ENCODE data around the gene YARS2.

Gene YARS2

DNA sequence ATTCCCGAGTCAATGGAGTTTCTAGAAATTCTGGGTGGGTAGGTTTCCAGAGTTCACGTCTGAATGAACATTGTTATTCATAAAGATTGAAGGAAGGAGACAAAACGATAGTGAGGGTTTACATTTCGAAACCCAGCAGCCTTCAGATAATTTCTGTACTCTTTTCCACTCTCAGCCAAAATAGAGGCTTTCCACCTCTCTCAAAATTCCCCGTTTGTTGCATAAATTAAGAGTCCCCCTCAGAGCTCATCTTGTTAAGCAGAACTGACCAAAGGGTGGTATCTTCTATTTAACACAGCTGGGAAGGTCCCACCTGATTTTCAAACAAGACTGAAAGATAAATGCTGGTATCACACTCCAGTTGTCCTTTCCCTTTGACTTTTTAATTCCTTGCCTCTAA is 21.5 kb upstream of the YARS2 start:
- H3K36me3 ChIP-seq (ENCODE audit: insufficient read depth, low read length) = no peaks in the 10 kb centered on the region

DNA sequence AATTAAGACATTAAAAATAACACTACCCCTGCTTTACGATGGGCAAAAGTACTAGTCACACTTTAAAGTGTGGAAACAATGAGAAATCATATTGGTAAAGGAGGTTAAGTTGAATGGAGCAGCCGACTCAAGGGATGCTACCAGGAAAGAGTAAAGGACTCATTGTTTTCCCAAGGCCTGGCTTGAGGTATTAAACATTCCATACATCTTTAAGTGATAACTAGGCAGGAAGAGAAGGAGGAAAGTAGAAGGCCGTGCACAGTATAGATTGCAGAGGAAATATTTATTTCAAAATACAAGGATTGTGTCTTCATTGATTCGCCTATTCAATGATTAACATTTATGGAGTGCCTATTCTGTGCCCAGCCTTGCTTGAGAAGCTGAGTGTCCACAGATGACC is 20.6 kb upstream of the YARS2 start:
- no peaks in the 10 kb centered on the region for H3K36me3 ChIP-seq (ENCODE audit: insufficient read depth, low read length)
- no peaks in the 10 kb centered on the region for H3K27me3 ChIP-seq (ENCODE audit: control insufficient read depth in 1 of 2, insufficient read depth in 2 of 2, low read length in 2 of 2)
- no peak overlapping the region for H3K9ac ChIP-seq (ENCODE audit: low read length)
- H3K9me3 ChIP-seq (ENCODE audit: low read length) = no peaks in the 10 kb centered on the region
- no peaks in the 10 kb centered on the region for H3K4me1 ChIP-seq (ENCODE audit: insufficient read depth, low read length)
- no peak overlapping the region for H3K27ac ChIP-seq (ENCODE audit: low read depth, low read length)
- H3K4me3 ChIP-seq (ENCODE audit: low read depth in 1 of 2, low read length in 2 of 2) = no peak overlapping the region

More for the DNA sequence above, 21.5 kb upstream of the YARS2 start:
- no peak overlapping the region for H3K9ac ChIP-seq (ENCODE audit: low read length)
- no peaks in the 10 kb centered on the region for H3K4me1 ChIP-seq (ENCODE audit: insufficient read depth, low read length)
- no peak overlapping the region for H3K27ac ChIP-seq (ENCODE audit: low read depth, low read length)
- no peaks in the 10 kb centered on the region for H3K27me3 ChIP-seq (ENCODE audit: control insufficient read depth in 1 of 2, insufficient read depth in 2 of 2, low read length in 2 of 2)
- no peaks in the 10 kb centered on the region for H3K9me3 ChIP-seq (ENCODE audit: low read length)
- H3K4me3 ChIP-seq (ENCODE audit: low read depth in 1 of 2, low read length in 2 of 2) = no peak overlapping the region

DNA sequence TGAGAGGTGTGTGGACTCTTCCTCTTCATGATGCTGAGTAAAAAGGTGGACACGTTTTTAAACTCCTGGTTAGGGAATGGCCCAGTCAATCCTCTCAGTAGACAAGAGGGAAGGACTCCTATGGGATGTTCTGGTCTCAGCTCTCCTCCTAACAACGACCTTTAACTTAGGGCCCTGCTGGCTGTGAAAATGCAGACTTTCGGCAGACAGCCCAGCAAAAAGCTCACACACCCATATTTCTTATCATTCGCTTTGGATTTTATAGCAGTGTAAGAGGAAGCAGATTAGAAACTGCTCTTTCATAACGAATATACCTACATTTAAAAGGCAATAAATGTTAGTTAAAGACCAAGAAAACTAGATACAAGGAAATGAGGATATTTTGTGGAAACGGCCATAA is 18.0 kb upstream of the YARS2 start:
- Histone ChIP-seq H3K27ac (ENCODE audit: low read depth, low read length) (no peak overlapping the region), H3K36me3 (ENCODE audit: insufficient read depth, low read length) (no peaks in the 10 kb centered on the region), H3K4me3 (ENCODE audit: low read depth in 1 of 2, low read length in 2 of 2) (no peak overlapping the region), H3K27me3 (ENCODE audit: control insufficient read depth in 1 of 2, insufficient read depth in 2 of 2, low read length in 2 of 2) (no peaks in the 10 kb centered on the region), H3K9ac (ENCODE audit: low read length) (no peak overlapping the region), H3K4me1 (ENCODE audit: insufficient read depth, low read length) (no peaks in the 10 kb centered on the region), H3K9me3 (ENCODE audit: low read length) (no peaks in the 10 kb centered on the region)

DNA sequence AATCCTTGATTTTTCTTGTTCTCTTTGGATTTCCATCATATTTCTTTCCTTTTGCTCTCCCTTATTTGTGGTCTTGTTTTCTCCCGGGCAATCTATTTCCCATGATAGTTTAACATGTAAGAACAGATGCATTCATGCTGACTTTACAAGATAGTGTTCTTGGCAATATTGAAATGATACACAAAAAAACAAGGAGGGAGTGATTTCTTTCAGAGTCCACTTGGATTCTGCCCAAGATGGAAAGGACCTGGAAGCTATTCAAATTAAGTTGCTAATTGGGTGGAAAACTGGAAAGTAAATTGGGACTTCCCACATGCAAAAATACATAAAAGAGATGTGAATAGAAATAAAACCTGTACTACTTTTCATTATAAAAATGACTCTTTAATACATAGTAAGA is 14.4 kb upstream of the YARS2 start:
- H3K9ac ChIP-seq (ENCODE audit: low read length) = no peak overlapping the region
- no peaks in the 10 kb centered on the region for H3K27me3 ChIP-seq (ENCODE audit: control insufficient read depth in 1 of 2, insufficient read depth in 2 of 2, low read length in 2 of 2)
- H3K36me3 ChIP-seq (ENCODE audit: insufficient read depth, low read length) = no peaks in the 10 kb centered on the region
- no peak overlapping the region for H3K27ac ChIP-seq (ENCODE audit: low read depth, low read length)
- H3K4me3 ChIP-seq (ENCODE audit: low read depth in 1 of 2, low read length in 2 of 2) = no peak overlapping the region
- H3K9me3 ChIP-seq (ENCODE audit: low read length) = no peaks in the 10 kb centered on the region
- H3K4me1 ChIP-seq (ENCODE audit: insufficient read depth, low read length) = no peaks in the 10 kb centered on the region

GRCh38 chr12:32768518-32768917 is 12.8 kb upstream of the YARS2 start:
- H3K27ac ChIP-seq (ENCODE audit: low read depth, low read length) = no peak overlapping the region

DNA sequence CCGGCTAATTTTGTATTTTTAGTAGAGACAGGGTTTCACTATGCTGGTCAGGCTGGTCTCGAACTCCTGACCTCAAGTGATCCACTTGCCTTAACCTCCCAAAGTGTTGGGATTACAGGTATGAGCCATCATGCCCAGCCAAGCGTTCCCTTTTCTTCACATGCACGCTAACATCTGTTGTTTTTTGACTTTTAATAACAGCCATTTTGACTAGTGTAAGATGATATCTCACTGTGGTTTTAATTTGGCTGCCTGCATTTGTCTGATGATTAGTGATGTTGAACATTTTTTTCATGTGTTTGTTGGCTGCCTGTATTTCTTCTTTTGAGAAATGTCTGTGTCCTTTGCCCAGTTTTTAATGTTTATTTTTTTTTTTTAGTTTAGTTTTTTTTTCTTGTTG is 10.2 kb upstream of the YARS2 start:
- H3K27me3 ChIP-seq (ENCODE audit: control insufficient read depth in 1 of 2, insufficient read depth in 2 of 2, low read length in 2 of 2) = no peaks in the 10 kb centered on the region
- H3K27ac ChIP-seq (ENCODE audit: low read depth, low read length) = no peak overlapping the region
- H3K9ac ChIP-seq (ENCODE audit: low read length) = no peak overlapping the region
- H3K36me3 ChIP-seq (ENCODE audit: insufficient read depth, low read length) = no peaks in the 10 kb centered on the region
- no peaks in the 10 kb centered on the region for H3K4me1 ChIP-seq (ENCODE audit: insufficient read depth, low read length)
- H3K9me3 ChIP-seq (ENCODE audit: low read length) = no peaks in the 10 kb centered on the region
- no peak overlapping the region for H3K4me3 ChIP-seq (ENCODE audit: low read depth in 1 of 2, low read length in 2 of 2)

More at GRCh38 chr12:32768518-32768917, 12.8 kb upstream of the YARS2 start:
- no peaks in the 10 kb centered on the region for H3K36me3 ChIP-seq (ENCODE audit: insufficient read depth, low read length)
- no peak overlapping the region for H3K4me3 ChIP-seq (ENCODE audit: low read depth in 1 of 2, low read length in 2 of 2)
- H3K9ac ChIP-seq (ENCODE audit: low read length) = no peak overlapping the region
- H3K9me3 ChIP-seq (ENCODE audit: low read length) = no peaks in the 10 kb centered on the region
- no peaks in the 10 kb centered on the region for H3K27me3 ChIP-seq (ENCODE audit: control insufficient read depth in 1 of 2, insufficient read depth in 2 of 2, low read length in 2 of 2)
- no peaks in the 10 kb centered on the region for H3K4me1 ChIP-seq (ENCODE audit: insufficient read depth, low read length)

GRCh38 chr12:32761716-32762115 is 6.0 kb upstream of the YARS2 start:
- Histone ChIP-seq H3K9ac (ENCODE audit: low read length) (no peak overlapping the region), H3K27ac (ENCODE audit: low read depth, low read length) (no peak overlapping the region), H3K36me3 (ENCODE audit: insufficient read depth, low read length) (no peaks in the 10 kb centered on the region), H3K4me1 (ENCODE audit: insufficient read depth, low read length) (peaks cover 2% of the 10 kb centered on the region), H3K4me3 (ENCODE audit: low read depth in 1 of 2, low read length in 2 of 2) (no peak overlapping the region), H3K27me3 (ENCODE audit: control insufficient read depth in 1 of 2, insufficient read depth in 2 of 2, low read length in 2 of 2) (no peaks in the 10 kb centered on the region), H3K9me3 (ENCODE audit: low read length) (no peaks in the 10 kb centered on the region)

DNA sequence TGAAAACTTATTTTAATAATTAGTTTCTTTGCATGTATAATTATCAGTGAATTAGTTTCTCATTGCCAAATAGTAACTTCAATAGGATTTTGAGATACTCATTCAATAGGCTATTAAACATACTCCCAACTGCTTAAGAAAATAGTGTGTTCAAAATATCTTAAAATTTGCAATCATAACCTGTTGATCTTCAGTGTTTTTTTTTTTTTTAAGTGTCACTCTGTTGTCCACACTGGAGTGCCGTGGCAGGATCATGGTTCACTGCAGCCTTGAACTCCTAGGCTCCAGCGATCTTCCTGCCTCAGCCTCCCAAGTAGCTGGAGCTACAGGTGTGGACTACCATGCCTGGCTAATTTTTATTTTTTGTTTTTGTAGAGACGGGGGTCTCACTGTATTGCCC is 1.5 kb upstream of the YARS2 start:
- Histone ChIP-seq H3K4me3 (ENCODE audit: low read depth in 1 of 2, low read length in 2 of 2) (no peak overlapping the region), H3K27ac (ENCODE audit: low read depth, low read length) (no peak overlapping the region), H3K36me3 (ENCODE audit: insufficient read depth, low read length) (peaks cover 16% of the 10 kb centered on the region), H3K27me3 (ENCODE audit: control insufficient read depth in 1 of 2, insufficient read depth in 2 of 2, low read length in 2 of 2) (no peaks in the 10 kb centered on the region), H3K9ac (ENCODE audit: low read length) (no peak overlapping the region), H3K4me1 (ENCODE audit: insufficient read depth, low read length) (peaks cover 20% of the 10 kb centered on the region), H3K9me3 (ENCODE audit: low read length) (no peaks in the 10 kb centered on the region)

DNA sequence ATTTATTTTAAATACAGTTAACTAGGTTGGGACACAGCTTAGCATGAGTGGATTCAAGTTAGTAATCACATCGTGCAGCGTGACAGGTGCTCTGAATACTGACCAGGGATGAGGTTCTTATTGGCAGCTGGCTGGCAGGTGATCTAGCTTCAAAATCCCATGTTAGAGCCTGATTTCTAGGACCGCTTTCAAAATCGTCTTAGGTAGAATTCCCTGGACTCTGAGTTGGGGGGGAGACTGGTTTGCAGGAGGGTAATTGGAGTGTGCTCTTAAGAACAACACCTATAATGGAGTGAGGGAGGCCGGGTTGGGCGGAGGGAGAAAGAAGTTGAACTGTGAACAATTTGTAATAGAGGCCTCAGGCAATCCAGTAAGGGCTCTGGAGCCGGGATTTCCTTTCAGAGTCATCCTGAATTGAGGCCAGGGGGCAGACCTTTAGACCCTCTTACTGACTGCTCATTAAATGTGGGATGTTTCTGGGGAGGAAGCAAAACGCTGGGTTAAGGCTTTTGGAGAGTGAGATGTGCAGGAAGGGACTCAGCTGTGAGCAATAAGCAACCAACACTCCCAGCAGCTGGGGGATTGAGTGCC is 874 bp upstream of the YARS2 start:
- Histone ChIP-seq H3K27me3 (ENCODE audit: control insufficient read depth in 1 of 2, insufficient read depth in 2 of 2, low read length in 2 of 2) (no peaks in the 10 kb centered on the region), H3K4me1 (ENCODE audit: insufficient read depth, low read length) (peaks cover 20% of the 10 kb centered on the region), H3K9ac (ENCODE audit: low read length) (no peak overlapping the region), H3K9me3 (ENCODE audit: low read length) (no peaks in the 10 kb centered on the region), H3K27ac (ENCODE audit: low read depth, low read length) (peak overlapping the region; percentile 62), H3K4me3 (ENCODE audit: low read depth in 1 of 2, low read length in 2 of 2) (peak overlapping the region in 1 of 2 donors; percentile 99), H3K36me3 (ENCODE audit: insufficient read depth, low read length) (peaks cover 22% of the 10 kb centered on the region)

GRCh38 chr12:32755051-32755653 is 545 bp downstream of the YARS2 start:
- H3K4me1 ChIP-seq (ENCODE audit: insufficient read depth, low read length) = peaks cover 20% of the 10 kb centered on the region
- no peaks in the 10 kb centered on the region for H3K9me3 ChIP-seq (ENCODE audit: low read length)
- peak overlapping the region; percentile 62 for H3K27ac ChIP-seq (ENCODE audit: low read depth, low read length)
- H3K27me3 ChIP-seq (ENCODE audit: control insufficient read depth in 1 of 2, insufficient read depth in 2 of 2, low read length in 2 of 2) = no peaks in the 10 kb centered on the region
- peak overlapping the region; percentile 49 to 99 for H3K4me3 ChIP-seq (ENCODE audit: low read depth in 1 of 2, low read length in 2 of 2)
- H3K9ac ChIP-seq (ENCODE audit: low read length) = peak overlapping the region; percentile 52
- H3K36me3 ChIP-seq (ENCODE audit: insufficient read depth, low read length) = peaks cover 36% of the 10 kb centered on the region

GRCh38 chr12:32754111-32754510 is 1.6 kb downstream of the YARS2 start:
- Histone ChIP-seq H3K4me3 (ENCODE audit: low read depth in 1 of 2, low read length in 2 of 2) (peak overlapping the region in 1 of 2 donors; percentile 99), H3K9ac (ENCODE audit: low read length) (peak overlapping the region; percentile 52)

GRCh38 chr12:32753605-32754004 is 2.1 kb downstream of the YARS2 start:
- Histone ChIP-seq H3K27ac (ENCODE audit: low read depth, low read length) (no peak overlapping the region), H3K4me3 (ENCODE audit: low read depth in 1 of 2, low read length in 2 of 2) (no peak overlapping the region), H3K27me3 (ENCODE audit: control insufficient read depth in 1 of 2, insufficient read depth in 2 of 2, low read length in 2 of 2) (no peaks in the 10 kb centered on the region), H3K36me3 (ENCODE audit: insufficient read depth, low read length) (peaks cover 43% of the 10 kb centered on the region), H3K9ac (ENCODE audit: low read length) (peak overlapping the region; percentile 52), H3K9me3 (ENCODE audit: low read length) (no peaks in the 10 kb centered on the region), H3K4me1 (ENCODE audit: insufficient read depth, low read length) (peaks cover 20% of the 10 kb centered on the region)

More at GRCh38 chr12:32754111-32754510, 1.6 kb downstream of the YARS2 start:
- Histone ChIP-seq H3K9me3 (ENCODE audit: low read length) (no peaks in the 10 kb centered on the region), H3K27me3 (ENCODE audit: control insufficient read depth in 1 of 2, insufficient read depth in 2 of 2, low read length in 2 of 2) (no peaks in the 10 kb centered on the region), H3K4me1 (ENCODE audit: insufficient read depth, low read length) (peaks cover 20% of the 10 kb centered on the region), H3K36me3 (ENCODE audit: insufficient read depth, low read length) (peaks cover 40% of the 10 kb centered on the region), H3K27ac (ENCODE audit: low read depth, low read length) (no peak overlapping the region)

Data from muscle layer of colon (tissue), 2 donors.